Kidney tubule cell (primary cell): ENCODE data around the gene PDE6B.
"Not testable (repeated sequence)": the region's sequence is repeated elsewhere in the genome, so short reads cannot be mapped to it uniquely, and the experiment has no call there.

Experiments
- DNase-seq: peaks from one replicate; pipeline ENCODE4 v3.0.0-alpha.2; 2018; ENCODE audit warnings: low spot score

Gene PDE6B

DNA sequence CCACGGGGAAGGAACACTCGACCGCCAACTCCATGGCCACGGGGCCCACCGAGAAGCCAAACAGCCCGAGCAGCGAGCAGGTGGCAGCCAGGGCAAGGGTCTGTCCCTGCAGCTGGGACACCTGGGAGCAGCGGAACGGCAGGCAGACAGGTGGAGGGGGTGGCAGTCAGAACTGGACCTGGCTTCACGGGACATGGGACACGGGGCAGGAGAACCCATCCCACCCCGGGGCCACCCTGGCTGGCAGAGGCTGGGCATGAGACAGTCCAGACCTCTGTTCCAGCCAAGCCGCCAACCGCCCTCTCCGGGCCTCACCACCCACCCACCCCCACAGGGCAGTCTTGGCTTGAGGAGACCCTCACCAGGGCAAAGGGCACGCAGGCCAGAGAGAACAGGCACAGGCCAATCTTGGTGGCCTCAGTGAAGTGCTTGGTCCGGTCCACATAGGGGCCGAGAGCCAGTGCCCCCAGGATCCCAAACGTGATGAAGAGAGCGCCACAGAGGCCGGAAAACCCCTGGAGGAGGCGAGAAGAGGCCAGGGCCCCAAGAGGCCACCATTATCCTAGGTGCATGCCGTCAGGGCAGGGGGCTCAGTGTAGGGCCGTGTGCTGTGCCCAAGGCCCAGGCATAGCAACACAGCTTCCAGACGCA is 58.0 kb downstream of the PDE6B start:
- no peak for DNase-seq

DNA sequence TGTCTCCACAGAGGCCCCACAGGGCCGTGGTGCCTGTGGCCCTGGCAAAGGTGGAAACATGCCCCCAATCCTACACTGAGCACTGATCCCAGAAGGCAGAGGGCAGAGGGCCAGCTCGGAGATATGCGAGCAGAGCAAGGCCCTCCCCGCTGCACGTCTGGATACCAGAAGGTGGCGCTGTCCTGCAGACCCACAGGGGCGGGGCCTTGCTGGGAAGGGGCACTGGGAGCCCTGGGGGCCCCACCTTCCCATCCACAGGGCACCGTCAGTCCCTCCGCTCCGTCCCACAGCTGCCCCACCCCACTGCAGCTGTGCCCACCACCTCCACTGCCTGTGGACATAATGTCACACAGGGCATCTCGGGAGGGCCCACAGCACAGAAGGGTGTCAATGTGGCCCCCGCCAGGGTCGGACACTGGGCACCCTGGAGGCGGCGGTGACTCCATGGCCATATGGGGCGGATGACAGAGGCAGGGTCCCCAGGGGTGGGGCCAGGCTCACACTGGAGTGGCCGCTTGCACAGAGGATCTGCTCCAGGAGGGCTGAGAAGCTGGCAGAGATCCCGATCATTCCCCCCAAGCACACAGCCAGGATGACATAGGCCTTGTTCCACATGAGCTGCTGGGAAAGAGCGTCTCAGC is 58.7 kb downstream of the PDE6B start:
- peak; percentile 51 for DNase-seq

DNA sequence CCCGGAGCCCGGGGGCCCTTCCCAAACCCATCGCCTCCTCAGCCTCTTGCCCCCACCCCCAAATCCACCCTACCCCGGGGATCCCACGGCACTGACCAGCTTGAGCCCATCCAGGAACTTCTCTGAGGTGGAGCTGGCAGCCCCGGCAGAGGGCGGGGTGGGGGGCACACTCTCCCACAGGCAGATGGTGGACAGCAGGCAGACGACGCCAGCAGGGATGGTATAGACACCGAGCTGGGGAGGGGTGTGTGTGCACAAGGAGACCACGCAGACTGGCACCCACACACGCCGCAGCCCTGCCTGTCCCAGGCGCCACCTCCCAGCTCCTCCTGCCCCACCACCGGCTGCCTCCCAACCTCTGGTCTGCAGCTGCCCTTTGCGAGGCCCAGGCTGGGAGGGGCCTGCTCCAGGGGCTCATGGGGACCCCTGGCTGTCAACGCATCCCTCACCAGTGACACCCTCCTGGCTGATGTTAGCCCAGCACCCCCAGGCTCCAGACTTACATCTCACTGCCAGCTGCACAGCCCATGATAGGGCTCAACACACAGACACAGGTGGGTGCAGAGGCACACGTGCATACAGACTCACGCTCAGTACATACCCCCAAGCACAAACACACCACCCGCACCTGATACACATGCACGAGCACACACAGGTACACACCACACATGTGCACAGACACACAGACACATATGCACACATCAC is 59.4 kb downstream of the PDE6B start:
- DNase-seq: no peak

DNA sequence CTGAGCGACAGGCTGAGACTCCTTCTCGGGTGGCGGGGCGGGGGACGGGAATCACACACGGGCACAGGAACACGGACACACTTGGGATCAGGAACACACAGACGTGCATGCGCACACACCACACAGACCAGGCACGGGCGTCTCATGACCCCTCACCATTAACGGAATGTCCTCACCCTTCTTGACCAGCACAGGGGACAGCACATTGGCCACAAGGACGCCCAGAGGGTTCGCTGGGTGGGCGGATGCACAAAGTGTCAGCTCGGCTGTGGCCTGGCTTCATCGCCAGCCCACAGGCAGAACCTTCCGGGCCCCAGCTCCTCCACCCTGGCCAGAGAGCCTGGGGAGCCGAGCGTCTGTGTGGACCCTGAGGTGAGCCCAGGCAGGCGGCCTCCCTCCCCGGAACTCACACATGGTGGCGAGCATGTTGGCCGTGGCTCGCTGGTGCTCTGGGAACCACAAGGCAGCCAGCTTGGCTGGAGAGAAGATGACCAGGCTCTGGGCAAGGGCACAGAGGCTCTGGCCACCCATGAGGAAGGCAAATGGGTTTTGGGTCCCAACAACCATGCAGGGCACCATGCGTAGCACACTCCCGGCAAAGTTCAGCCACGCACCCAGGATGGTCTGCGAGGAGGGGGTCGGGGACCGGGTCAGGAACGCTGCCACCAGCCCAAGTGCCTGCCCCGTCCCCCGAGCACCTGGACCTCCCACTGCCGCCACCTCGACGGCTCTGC is 60.5 kb downstream of the PDE6B start:
- no peak for DNase-seq

DNA sequence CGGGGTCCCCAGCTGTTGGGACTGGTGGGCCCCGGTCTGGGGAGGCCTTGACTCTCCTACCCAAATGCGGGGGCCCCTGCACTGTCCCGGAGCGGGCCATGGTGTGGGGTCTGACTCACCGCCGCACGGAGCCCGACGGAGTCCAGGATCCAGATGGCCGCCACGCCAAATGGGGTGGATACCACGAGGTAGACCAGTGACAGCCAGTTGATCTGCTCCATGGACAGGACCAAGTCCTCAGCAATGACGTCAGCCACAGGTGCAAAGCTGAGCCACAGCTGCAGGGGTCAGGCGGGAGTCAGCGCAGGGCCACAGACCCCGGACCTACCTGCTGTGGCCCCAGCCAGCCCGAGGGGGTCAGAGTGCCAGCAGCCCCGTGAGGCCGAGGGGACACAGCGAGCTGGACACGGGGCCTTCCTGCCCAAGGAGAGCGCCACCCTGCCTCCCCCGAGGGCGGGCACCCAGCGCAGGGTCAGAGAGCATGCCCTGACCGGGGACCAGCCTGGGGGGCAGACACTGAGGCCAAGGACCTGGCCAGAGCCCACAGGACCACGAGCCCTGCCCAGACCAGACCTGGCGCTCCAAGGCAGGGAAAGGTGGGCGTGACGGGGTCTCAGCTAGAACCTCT is 61.2 kb downstream of the PDE6B start:
- DNase-seq: no peak

DNA sequence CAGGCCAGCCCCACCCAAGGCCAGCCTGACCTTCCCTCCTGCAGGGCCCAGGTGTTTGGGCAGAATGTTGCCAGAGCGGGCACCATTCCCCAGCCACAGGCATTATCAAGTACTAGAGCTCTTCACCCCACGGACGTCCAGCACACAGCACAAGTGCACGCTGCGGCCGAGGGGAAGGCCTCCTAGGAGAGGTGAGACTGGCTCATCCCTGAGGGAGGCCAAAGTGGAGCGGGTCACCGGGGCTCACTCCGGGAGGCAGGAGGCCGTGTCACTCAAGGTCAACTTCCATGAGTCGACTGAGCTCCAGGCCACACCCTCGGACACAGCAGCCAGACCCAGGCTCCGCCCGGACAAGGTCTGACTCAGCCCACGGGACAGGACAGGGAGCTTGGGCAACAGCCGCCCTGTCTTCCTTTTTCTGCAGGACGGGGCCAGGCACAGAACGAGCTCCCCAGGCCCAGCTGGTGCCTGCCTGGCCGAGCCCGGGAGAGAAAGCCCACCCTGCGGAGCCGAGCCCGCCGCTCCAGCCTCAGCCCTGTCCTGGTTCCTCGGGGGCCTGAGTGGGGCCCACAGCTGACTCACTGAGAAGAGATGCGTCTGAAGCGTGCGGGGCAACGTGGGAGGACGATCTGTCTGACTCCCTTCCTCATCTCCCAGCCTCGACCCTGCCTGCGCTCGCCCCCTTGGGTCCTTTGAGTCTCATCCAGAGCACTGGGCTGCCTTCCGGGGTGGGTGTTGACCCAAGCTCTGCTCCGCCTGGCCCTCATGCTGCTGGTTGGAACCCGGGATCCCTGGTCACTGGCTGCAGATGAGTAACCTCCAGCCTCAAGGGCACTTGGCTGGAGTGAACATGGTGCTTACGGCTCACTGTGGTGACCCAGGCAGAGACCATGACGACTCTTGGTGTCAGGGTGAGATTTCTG is 61.9 kb downstream of the PDE6B start:
- DNase-seq: peak; percentile 92

DNA sequence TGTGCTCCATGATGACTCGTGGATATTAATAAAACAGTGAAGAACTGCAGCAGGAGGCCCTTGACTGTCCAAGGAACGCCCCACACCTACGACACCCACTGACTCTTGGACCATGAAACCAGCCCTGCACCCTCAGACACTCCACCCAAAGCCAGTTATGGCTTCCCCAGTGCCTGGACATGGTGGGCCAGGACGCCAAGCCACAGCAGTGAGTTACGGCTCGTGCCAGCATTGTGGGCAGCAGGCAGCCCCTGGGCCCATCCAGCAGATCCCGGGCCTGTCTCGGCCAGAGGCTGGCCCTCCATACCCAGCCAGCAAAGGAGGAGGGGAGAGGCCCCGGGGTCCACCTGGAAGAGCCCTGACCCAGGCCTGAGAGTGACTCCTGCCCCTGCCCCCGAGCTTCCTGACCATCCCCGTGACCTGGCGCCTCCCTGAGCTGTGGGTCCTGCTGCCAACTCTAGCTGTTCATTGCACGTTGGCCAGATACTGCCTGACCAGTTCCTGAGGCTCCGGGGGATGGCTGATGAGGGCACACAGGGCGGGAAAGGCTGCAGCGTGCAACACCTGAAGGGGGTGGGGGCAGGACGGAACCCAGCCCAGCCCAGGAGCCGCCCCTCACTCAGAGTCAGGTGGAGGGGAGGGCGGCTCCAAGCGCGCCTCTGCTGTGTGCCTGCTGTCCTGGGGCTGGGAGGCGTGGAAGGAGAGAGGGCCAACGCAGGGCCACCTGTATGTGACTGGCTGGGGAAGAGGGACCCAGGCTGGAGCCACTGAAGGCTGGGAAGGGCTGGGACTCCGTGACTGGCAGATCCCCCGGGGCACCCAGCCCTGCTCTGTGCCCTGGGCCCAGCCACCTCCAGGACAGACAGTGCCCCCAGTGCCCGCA is 62.8 kb downstream of the PDE6B start:
- no peak for DNase-seq

DNA sequence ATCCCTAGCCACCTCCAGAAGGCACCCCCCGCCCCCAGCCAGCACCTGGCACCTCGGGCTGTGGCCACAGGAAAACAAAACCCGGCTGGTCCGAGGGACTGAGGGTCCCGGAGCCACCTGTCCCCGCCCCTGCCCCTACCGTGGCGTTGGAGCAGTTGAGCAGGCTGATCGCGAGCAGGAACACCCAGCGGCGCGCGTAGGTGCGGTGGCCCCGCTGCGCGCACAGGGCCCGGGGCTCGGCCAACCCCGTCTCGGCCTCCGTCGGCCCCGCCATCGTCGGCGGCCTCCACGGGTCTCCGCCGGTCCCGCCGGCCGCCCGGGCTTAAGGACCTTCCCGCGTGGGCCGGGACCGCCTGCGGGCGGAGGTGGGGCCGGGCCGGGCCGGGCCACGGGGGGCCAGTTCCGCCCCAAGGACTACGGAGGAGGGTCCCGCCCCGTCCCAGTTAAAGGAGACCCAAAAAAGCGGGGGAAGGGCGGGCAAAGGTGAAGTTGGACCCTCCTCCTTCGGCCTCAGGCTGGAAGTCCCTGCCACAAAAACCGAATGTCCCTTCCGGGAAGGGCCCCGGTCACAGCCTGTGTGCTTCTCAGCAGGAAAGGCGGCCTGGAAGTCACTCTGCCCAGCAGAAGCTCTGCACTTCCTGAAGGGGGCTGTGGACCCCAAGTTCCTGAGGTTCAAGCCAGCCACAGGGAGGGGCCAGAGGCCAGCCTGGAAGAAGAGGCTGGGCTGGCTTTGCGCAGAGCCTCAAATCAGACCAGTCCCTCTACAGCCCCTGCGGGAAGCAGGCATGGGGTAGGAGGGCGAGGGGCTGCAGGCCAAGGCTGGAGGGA is 63.7 kb downstream of the PDE6B start, which contains the start of gene SLC49A3:
Gene SLC49A3 (minus strand): TSS at position 298 of the 828 bp plus-strand sequence. CDS start 24 bp downstream, at position 274.
- peak; percentile 26 for DNase-seq

DNA sequence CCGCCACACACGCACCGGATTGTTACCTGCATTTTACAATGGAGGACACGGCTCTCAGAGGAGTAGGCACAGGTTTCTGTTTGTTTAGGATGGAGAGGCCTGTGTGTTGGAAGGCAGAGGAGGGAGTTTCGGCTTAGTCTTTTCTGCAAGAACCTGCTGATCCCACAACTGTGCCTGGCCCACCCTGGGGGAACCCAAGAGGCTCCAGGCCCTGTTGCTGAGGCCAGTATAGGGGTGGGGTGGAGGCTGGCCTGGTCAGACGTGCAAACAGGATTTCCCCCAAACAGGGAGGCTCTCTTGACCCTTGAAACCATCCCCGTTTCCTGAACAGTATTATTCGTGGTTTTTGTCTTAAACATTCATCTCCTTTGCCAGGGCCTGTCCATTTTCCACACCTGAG is 64.3 kb downstream of the PDE6B start:
- DNase-seq: no peak

DNA sequence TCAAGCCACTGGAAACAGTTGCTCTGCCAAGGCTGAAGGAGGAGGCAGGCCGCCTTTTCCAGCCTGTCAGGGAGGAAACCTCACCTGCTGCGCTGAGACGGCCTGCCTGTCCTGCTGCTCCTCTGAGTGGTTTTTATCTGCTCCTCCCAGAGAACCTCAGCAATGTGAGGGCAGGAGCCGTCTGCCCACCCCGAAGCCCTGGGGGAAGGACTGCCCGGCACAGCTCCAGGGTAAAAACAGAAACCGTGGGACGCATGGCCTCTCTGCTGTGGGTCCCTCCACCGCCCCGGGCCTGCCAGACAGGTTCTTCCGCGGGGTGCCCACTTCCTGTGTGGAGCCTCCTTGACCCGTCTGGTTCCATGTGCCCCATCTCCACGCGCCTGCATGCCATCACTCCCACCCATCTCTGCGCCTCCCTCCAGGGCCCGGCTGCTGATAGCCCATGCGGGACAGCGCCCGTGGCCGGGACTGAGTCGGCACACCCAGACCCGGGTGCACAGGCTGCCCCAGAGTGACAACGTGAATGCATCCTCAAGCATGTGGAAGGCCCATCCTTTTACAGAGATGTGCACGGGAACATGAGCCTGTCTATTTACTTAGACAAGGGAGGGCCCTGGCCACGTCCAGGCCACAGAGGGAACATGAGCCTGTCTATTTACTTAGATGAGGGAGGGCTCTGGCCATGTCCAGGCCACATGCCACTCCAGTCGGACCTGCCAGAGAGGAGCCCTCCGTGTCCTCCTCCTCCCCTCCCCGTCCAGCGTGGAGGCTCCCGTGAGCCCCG is 67.6 kb downstream of the PDE6B start:
- DNase-seq: no peak

DNA sequence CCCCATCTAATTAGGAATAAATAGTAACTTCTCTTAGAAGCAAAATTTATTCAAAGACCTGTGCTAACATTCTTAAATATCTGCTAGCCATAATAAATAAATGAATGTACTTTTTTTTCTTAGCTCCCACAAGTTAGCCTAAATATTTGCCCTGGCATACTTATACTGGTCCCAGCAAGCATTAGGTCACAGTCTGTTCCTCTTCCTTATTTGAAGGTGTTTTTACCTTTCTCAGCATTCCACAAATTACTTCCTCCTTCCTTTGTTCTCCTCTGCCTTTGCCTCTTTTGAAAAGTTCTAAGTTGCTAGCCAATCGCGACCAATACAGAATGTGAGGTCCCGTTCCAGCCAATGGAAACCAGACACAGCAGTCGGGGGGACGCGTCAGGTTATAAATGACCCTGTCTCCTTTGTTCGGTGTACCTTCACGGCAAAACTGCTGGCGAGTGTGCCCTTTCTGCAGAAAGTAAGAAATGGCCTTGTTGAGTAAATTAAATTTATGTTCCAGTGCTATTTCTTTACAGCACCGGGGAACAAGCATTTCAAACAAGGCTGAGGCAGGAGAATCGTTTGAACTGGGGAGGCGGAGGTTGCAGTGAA is 69.1 kb downstream of the PDE6B start:
- not testable (repeated sequence) for DNase-seq

DNA sequence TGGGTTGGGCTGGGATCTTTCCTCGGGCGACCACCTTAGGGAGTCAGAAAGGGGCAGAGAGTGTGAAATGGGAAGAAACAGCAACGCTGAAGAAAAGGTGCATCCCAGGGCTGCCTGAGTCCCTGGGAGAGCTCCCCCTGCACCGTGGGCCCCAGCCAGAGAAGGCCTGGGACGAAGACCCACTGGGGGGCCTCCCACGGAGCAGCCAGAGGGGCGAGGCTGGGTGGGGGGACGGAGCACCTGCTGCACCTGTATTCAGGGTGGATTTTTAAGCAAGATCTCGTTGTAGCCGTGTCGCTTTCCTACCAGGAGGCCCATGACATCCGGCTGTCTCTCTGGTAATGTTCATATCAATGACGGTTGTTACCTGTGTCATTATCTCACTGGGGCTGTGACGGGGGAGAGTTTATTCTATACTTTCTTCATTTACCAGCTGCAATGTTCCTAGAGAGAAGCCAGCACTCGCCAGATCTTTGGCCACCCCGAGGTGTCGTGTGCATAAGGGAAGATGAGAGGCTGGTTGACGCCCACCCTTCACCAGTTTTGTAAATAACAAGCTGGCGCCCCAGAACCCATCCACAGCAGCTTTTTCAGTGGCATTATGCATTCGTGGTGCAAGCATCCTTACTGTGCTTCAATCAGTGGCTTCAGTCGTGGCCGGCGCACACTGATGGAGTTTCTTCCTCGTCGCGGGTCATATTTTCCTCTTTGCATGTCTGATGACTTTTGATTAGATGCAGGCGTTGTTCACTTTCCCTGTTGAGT is 74.6 kb downstream of the PDE6B start:
- no peak for DNase-seq

DNA sequence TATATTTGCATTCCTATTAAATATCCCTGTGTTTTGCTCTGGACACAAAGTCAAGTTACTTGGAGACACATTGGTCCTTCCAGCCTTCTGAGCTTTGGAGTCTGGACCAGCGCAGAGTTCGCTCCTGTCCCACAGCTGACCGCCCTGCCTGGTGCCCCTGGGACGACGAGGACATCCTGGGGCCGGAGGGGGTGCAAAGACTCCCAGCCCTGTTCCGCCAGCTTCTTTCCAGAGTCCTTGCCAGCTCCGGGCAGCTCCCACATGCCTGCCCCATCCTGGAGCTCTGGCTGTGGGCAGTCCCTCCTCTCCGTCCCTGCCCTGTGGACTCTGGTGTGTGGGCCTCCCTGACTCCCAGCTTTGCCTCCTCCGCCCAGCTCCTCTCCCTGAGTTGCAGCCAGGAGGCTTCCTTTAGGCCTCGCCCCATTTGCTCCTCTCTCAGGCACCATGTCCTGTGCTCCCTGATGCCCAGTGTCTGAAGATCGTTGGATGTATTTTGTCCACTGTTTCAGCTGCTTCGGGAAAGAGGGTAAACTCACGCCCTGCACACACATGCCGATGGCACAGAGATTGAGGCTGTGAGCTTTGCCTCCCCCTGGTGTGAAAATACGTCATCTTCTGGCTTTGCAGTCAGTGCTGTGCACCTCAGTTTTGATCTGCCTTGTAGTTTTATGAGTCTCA is 75.4 kb downstream of the PDE6B start:
- DNase-seq: no peak

DNA sequence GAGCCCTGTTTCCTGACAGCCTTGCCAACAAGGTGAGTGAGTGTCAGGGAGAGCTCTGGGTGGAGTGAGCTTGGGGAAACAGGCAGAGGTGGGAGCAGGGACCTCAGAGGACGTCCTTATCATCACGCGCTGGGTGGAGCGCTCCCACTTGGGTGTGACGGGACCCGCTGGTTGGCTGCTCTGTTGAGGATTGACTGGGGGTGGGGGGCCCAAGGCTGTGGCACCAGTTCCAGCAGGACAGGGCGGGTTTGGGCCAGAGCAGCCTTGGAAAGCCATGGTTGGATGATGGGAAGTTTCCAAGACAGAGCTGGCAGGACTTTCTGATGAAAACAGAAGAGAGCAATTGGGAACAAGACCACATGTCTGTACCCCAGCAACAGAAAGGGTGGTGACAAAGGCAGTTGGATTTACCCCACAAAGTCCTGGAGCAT is 77.3 kb downstream of the PDE6B start:
- DNase-seq: no peak

DNA sequence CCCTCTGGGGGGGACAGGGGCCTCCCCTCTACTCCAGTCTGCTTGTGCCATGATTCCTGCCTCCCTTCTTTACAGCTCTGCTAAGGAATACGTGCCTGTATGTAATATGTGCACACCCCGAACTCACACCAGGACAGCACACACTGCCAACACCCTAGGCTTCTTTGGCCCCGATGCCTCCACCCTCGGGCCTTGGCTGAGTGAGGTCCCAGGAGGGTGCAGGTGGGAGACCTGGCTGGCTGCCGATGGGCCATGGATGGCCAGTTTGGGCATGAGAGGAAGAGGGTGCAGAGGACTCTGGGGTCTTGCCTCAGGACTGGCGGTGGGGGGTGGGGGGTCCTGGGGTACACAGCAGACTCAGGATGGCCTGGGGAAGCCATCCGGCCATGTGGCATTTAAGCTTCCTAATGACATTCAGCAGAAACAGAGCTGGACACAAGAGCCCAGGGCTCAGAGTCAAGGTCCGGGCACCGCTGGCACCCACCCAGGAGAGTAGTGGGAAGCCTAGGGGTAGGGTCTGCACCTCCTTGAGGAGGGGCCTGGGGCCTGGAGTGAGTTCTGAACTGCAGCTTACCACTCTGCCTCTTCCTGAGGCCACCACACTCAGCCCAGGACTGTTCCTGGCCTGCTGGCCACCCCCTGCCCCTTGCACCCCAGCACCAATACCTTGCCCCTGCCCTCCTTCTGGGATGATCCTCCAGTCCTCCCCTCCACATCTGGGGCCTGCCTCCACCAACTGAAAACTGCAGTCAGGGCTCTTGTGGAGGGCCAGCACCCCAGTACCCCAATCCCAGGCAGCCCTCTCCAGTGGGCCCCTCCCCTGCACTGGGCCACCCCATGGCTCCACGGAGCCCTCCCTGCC is 78.2 kb downstream of the PDE6B start:
- no peak for DNase-seq
